ENCODE results near the gene GSTT4.
"Not testable (repeated sequence)": the region's sequence is repeated elsewhere in the genome, so short reads cannot be mapped to it uniquely, and the experiment has no call there.

GSTT4 gene

DNA sequence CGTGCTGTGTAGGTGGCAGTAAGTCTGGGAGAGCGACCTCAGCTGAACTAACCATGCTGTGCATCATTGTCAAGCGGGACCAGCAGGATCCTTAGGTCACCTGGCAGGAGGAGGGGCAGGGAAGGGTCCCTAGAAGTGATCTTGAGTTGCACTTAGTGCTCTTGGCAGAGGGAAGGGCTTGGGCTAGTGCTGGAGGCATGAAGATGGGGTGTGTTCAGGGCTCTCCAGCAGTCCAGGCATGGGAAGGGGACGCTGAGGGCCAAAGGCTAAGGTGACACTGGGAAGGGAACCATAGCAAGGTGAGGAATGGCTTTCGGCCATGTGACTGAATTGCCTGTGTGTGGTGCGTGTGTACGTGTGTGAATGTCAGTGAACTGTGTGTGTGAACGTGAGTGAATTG is 19.2 kb downstream of the GSTT4 start:
- DNase-seq = not testable (repeated sequence)

DNA sequence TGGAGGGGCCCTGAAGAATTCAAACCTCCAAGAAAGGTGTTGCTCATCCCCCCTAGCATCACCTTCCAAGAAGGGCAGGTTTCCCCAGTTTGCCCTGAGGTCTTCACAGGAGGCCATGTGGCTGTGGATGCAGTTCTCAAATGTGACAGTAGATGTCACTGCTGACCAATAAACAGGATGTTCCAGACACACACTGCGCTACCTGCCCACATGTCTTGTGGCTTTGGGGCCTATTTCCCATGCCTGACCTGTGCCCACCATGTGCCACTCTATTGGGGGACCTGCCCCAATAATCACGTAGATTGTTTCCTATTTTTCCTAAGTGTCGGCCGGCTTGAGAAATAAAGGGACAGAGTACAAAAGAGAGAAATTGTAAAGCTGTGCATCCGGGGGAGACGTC is 20.8 kb downstream of the GSTT4 start:
- DNase-seq = peak; percentile 44

DNA sequence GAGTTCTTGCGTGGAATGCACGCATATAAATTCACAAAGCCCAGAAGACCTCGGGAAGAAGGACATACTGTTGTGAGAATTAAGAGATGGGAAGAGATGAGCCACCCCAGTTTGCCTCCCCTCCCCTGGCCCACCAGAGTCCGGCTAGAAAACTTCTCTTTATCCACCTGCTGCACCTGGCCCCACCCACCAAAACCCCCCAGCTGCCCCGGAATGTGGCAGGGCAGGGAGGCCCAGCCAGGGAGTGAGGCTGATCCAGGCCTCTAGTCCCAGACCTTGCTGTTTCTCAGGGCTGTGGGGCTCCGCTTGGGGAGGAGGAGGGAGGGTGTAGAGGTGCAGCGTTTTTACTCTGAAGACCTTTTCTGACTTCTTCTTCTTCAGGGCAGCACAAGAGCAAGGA is 24.7 kb downstream of the GSTT4 start:
- DNase-seq = not testable (repeated sequence)

DNA sequence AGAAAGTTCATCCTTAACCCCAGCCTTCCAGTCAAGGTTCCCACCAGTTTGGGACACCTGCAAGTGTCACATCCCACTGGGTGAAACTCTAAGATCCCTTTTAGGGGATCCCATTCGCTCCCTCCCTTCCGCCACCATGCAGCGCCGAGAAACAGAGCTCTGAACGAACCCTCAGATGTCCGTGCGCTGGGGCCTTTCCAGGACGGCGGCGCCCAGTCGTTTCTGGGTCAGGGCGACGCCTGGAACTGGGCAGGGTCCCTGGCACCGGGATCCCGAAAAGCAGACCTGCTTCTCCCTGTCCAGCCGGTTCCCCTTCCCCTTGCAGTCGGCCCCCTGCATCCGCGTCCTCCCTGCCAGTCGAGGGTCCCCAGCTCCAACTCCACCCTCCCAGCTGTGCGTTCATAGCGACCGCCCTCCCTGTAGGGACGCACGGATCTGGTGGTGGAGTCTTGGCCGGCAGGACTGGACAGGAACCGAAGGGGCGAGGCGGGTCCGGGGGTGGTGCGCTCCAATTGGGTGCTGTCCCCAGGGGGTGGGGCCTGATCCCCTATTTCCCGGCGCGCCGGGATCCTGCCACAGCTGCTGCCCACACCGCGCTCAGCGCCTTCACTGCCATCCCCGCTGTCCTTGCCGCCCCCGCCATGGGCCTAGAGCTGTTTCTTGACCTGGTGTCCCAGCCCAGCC is 25.6 kb downstream of the GSTT4 start, which contains the start of gene GSTT2:
Gene GSTT2, plus strand, starts transcription at position 578 of the 684 bp plus-strand sequence.
- DNase-seq = not testable (repeated sequence)

DNA sequence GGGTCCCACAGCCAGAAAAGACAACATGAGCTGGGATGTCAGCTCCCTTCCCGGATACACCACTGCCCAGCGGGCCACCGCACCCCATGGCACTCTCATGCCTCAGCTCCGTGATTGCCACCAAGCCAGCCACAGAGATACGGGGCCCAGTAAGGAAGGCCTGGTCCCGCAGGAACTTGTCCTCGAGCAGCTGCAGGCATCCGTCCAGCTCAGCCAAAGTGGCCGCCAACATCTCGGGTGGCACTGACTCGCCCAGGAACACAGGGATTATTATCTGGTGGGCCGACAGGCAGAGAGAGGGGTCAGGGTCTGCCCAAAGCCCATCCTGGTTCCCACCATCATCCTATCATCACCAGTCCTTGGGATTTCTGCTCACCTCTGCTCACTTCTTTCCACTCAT is 27.9 kb downstream of the GSTT4 start:
- DNase-seq = not testable (repeated sequence)

DNA sequence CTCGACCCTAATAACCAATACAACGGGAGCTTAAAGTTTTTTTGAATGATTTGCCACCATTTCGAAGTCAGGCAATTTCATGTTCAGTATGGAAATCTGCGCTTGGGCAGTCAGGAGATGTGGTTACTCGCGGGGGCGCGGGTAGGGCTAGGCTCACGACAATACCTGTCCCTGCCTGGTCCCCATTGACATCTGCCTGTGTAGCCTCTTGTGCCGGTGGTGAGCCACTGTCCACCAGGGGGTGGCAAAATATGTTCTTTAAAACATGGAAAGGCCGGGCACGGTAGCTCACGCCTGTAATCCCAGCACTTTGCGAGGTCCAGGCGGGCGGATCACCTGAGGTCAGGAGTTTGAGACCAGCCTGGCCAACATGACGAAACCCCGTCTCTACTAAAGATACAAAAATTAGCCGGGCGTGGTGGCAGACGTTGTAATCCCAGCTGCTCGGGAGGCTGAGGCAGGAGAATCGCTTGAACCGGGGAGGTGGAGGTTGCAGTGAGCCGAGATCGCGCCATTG is 30.4 kb downstream of the GSTT4 start:
- not testable (repeated sequence) for DNase-seq

DNA sequence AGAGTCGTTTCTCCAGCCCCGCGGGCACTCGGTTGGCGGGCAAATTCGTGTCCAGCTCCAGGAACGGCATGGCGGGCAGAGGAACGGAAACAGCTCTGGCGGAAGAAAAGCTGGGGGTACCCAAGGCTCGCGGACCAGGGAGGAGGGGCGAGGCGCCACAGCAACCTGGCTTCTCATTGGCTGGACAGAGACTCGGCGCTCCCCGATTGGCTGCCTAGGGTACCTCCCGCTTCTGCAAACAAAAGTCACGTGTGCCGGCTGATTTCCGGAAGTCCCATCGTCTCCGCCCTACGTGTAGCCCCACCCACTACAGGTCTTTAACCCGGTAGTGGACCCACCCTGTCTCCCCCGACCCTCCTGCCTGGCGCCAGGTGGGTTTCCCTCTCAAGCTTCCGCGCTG is 30.9 kb downstream of the GSTT4 start, which contains the start of gene DDT:
Gene DDT, minus strand, starts transcription at position 97 of the 400 bp plus-strand sequence. Its CDS starts 27 bp downstream, at position 70.
- DNase-seq = not testable (repeated sequence)

DNA sequence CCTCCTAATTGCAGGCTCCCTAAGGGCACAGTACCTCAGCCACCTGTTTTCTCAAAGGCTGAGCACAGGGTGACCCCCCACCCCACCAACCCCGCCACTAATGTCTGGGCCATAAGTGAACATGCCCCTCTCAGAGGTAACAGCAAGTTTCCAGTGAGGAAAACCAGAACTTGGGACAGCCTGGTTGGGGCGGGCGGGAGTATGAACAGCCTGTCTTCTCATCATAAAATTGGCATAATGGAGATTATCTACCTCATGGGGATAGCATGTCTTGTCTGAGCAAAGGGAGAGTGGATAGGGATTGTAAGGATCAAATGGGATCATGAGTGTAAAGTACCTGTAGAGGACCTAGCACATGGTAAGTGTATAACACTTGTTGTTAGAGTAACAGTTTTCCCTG is 33.3 kb downstream of the GSTT4 start:
- not testable (repeated sequence) for DNase-seq

DNA sequence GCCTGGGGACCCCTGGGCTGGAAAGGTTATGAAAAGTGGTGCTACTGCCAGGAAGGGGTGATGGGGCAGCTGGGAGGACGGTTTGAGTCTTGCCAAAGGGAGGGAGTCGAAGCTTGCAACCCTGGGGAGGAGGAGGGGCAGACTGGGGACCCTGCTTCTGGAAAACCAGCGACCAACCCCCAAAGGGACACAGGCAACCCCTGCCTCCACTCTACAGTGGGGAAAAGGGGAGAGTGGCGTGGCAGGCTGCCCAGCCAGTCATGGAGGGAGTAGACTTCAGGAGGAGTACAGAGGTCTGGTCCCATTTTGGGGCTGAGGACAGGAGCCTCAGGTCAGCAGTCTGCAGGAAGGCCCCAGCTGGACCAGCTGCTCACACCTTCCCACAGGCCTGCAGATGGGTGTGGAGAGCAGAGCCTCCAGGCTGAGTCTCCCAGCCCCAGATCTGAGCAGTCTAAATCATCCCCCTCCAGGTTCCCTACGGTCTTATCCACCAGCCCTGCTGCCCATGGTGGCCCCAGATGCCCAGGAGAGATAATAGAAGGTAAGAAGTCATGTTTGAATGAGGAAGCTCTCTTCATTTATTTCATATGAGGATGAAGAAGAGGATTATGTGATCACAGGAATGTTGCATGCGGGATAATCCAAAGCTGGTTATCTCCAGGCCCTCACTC is 34.3 kb downstream of the GSTT4 start:
- no peak for DNase-seq

DNA sequence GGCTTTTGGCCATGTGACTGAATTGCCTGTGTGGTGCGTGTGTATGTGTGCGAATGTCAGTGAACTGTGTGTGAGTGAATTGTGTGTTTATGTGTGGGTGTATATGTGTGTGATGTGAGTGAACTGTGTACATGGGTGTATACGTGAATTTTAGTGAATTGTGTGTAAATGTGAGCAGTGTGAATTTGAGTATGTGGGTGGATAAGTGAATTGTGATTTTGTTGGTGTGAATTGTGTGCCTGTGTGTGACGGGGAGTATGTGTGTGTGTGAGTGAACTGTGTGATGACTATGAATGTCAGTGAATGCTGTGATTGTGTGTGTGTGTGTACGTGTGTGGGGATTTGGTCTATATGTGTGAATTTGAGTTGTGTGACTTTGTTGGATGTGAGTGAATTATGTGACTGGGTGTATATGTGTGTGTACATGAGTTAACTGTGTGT is 35.0 kb downstream of the GSTT4 start:
- no peak for DNase-seq

DNA sequence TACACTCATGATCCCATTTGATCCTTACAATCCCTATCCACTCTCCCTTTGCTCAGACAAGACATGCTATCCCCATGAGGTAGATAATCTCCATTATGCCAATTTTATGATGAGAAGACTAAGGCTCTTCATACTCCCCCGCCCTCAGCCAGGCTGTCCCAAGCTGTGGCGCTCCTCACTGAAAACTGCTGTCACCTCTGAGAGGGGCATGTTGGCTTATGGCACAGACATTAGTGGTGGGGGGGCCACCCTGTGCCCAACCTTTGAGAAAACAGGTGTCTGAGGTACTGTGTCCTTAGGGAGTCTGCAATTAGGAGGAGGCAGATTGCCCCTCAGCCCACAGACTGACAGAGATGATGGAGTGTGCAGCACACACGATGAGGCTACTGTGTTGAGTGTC is 36.2 kb downstream of the GSTT4 start:
- no peak for DNase-seq

DNA sequence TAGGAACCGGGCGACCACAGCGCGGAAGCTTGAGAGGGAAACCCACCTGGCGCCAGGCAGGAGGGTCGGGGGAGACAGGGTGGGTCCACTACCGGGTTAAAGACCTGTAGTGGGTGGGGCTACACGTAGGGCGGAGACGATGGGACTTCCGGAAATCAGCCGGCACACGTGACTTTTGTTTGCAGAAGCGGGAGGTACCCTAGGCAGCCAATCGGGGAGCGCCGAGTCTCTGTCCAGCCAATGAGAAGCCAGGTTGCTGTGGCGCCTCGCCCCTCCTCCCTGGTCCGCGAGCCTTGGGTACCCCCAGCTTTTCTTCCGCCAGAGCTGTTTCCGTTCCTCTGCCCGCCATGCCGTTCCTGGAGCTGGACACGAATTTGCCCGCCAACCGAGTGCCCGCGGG is 38.7 kb downstream of the GSTT4 start, which contains the start of gene DDTL:
Gene DDTL, plus strand, starts transcription at position 321 of the 400 bp plus-strand sequence. Its CDS starts 27 bp downstream, at position 348.
- not testable (repeated sequence) for DNase-seq

DNA sequence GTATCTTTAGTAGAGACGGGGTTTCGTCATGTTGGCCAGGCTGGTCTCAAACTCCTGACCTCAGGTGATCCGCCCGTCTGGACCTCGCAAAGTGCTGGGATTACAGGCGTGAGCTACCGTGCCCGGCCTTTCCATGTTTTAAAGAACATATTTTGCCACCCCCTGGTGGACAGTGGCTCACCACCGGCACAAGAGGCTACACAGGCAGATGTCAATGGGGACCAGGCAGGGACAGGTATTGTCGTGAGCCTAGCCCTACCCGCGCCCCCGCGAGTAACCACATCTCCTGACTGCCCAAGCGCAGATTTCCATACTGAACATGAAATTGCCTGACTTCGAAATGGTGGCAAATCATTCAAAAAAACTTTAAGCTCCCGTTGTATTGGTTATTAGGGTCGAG is 39.2 kb downstream of the GSTT4 start:
- not testable (repeated sequence) for DNase-seq

DNA sequence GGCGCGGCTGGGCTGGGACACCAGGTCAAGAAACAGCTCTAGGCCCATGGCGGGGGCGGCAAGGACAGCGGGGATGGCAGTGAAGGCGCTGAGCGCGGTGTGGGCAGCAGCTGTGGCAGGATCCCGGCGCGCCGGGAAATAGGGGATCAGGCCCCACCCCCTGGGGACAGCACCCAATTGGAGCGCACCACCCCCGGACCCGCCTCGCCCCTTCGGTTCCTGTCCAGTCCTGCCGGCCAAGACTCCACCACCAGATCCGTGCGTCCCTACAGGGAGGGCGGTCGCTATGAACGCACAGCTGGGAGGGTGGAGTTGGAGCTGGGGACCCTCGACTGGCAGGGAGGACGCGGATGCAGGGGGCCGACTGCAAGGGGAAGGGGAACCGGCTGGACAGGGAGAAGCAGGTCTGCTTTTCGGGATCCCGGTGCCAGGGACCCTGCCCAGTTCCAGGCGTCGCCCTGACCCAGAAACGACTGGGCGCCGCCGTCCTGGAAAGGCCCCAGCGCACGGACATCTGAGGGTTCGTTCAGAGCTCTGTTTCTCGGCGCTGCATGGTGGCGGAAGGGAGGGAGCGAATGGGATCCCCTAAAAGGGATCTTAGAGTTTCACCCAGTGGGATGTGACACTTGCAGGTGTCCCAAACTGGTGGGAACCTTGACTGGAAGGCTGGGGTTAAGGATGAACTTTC is 44.0 kb downstream of the GSTT4 start, which contains the start of gene GSTT2B:
Gene GSTT2B, minus strand, starts transcription at position 112 of the 688 bp plus-strand sequence. Its CDS starts 64 bp downstream, at position 48.
- not testable (repeated sequence) for DNase-seq

DNA sequence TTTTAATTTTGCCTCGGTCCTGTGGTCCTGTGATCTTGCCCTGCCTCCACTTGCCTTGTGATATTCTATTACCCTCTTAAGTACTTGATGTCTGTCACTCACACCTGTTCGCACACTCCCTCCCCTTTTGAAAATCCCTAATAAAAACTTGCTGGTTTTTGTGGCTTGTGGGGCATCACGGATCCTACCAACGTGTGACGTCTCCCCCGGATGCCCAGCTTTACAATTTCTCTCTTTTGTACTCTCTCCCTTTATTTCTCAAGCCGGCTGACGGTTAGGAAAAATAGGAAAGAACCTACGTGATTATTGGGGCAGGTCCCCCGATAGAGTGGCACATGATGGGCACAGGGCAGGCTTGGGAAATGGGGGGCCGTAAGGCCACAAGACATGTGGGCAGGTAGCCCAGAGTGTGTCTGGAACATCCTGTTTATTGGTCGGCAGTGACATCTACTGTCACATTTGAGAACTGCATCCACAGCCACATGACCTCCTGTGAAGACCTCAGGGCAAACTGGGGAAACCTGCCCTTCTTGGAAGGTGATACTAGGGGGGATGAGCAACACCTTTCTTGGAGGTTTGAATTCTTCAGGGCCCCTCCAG is 48.9 kb downstream of the GSTT4 start:
- peak; percentile 60 for DNase-seq

DNA sequence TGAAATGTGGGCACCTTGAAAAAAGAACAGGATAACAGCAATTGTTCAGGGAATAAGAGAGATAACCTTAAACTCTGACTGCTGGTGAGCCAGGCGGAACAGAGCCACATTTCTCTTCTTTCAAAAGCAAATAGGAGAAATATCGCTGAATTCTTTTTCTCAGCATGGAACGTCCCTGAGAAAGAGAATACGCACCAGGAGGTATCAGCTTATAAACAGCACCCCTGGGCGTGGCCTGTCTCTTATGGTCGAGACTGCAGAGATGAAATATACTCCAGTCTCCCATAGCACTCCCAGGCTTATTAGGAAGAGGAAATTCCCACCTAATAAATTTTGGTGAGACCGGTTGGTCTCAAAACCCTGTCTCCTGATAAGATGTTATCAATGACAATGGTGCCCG is 49.4 kb downstream of the GSTT4 start:
- DNase-seq = not testable (repeated sequence)

DNA sequence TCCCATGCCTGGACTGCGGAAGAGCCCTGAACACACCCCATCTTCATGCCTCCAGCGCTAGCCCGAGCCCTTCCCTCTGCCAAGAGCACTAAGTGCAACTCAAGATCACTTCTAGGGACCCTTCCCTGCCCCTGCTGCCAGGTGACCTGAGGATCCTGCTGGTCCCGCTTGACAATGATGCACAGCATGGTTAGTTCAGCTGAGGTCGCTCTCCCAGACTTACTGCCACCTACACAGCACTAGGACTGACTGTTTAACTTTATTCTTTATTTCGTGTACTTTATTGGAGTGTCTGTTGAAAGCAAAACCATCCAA is 50.3 kb downstream of the GSTT4 start:
- not testable (repeated sequence) for DNase-seq

DNA sequence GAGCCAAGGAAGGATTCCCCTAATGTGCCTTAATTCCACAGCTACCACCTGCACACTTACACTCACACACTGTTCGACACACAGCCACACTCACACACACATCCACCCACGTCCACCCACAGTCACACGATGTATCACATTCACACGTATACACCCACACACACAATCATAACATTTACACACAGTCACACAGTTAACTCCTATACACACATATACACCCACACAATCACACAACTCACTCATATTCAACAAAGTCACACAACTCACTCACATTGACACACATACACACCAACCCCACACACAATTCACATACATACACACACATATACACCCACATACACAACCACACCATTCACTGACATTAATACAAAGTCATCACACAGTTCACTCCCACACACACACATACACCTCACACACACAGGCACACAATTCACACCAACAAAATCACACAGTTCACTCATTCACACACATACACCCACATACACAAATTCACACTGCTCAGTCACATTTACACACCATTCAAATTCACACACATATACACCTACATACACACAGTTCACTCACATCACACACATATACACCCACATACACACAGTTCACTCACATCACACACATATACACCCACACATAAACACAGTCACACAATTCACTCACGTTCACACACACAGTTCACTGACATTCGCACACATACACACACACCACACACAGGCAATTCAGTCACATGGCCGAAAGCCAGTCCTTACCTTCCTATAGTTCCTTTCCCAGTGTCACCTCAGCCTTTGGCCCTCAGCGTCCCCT is 50.9 kb downstream of the GSTT4 start:
- DNase-seq = not testable (repeated sequence)

DNA sequence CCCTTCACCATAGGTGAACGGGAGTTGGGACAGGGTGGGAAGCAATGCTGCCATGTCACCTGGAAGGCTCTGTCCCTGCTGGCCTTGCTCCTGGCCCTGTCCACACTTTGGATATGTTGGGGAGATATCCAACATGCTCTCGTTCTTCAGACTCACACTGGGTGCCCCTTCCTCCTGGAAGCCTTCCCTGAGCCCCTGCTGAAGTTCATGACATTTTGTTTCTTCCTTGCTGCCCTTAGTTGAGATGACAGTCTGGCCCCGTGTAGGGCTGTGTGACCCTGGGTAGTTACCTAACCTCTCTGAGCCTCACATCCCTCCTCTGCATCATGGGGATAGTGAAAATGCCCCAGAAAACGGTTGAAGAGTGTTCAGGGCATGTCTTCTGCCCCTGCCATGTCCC is 51.8 kb downstream of the GSTT4 start:
- DNase-seq = not testable (repeated sequence)

DNA sequence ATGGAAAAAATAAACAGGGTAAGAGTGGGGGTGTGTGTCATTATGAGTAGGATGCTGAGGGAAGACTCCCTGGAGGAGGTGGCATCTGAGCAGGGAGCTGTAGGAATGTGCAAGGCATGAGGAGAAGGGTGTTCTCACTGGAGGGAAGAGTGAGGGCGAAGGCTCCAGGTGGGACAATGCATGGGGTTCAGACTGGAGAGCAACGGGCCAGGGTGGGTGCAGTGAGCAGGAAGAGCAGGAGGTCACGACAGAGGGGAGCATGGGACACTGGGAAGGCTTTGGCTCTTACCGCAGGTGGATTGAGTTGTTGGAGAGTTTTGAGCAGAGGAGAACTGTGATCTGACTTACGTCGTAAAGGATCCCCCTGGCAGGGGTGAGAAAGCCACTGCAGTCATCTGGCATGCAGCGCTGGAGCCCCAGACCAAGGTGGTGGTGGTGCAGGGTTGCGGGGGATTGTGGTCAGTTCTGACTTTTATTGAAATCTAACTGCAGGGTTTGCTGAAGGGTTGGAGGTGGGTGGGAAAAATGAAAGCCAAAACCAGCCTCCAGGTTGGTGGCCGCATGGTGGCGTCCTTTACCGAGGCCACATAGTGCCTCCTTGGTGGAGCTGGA is 52.4 kb downstream of the GSTT4 start:
- DNase-seq = not testable (repeated sequence)

DNA sequence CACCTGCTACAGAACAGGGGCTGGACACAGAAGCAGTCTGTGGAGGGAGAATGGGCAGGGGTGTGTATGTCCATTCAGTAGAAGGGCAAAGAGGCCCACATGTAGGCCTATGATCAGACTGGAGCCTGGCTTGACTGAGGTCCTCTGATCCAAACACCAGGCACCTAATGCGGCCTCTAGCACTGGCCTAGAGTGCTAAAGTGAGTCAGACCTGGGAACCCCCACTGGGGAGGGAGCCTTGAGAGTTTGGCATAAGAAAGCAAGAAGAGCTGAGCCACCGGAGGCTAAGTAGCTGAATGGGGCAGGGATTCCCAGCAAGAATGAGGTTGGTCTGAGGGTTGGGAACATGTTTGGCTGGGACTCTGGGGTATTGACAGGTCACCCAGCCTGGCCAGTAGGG is 53.9 kb downstream of the GSTT4 start:
- DNase-seq = not testable (repeated sequence)
